ENCODE data around the gene DGKI.

GRCh38 chr7:137418841-137419240 is 427.9 kb downstream of the DGKI start:
- TF ChIP-seq, protein P1, sequence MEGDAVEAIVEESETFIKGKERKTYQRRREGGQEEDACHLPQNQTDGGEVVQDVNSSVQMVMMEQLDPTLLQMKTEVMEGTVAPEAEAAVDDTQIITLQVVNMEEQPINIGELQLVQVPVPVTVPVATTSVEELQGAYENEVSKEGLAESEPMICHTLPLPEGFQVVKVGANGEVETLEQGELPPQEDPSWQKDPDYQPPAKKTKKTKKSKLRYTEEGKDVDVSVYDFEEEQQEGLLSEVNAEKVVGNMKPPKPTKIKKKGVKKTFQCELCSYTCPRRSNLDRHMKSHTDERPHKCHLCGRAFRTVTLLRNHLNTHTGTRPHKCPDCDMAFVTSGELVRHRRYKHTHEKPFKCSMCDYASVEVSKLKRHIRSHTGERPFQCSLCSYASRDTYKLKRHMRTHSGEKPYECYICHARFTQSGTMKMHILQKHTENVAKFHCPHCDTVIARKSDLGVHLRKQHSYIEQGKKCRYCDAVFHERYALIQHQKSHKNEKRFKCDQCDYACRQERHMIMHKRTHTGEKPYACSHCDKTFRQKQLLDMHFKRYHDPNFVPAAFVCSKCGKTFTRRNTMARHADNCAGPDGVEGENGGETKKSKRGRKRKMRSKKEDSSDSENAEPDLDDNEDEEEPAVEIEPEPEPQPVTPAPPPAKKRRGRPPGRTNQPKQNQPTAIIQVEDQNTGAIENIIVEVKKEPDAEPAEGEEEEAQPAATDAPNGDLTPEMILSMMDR (IDR thresholded peaks at IDR 0.05): no peak
- no peak for TF ChIP-seq EZH2 (IDR thresholded peaks at IDR 0.05; ENCODE audit: borderline replicate concordance, insufficient read depth, low read depth, low read length, poor library complexity, severe bottlenecking)

All from B cell (primary cell).